H54 (cell line): ENCODE data around the gene XG.
"Not testable (repeated sequence)": the region's sequence is repeated elsewhere in the genome, so short reads cannot be mapped to it uniquely, and the experiment has no call there.

Experiments
- DNase-seq: peaks from one replicate; pipeline ENCODE4 v3.0.0; 2011; ENCODE audit warnings: low spot score, mixed read lengths; ENCODE audit not compliant: insufficient read length
- FAIRE-seq: peaks from 3 replicates; lab custom pipeline; 2011; peaks lifted over from hg19 to GRCh38; lab: Jason Lieb, UNC
- POLR2A ChIP-seq: IDR thresholded peaks from 2 replicates; pipeline ENCODE4 v1.6.1; 2011; ENCODE audit warnings: low read depth, mild to moderate bottlenecking, low read length

XG gene

GRCh38 chrX:2781698-2782097 is 29.9 kb downstream of the XG start:
- no peak for TF ChIP-seq POLR2A
- DNase-seq (no peak), FAIRE-seq (no peak)

- FAIRE-seq, result no peak
- no peak for TF ChIP-seq POLR2A
- no peak for DNase-seq
Measured at GRCh38 chrX:2782171-2782570, 30.3 kb downstream of the XG start.

- TF ChIP-seq POLR2A, result no peak
- DNase-seq (no peak), FAIRE-seq (no peak)
Measured at GRCh38 chrX:2782778-2783177, 30.9 kb downstream of the XG start.

- no peak for FAIRE-seq
- TF ChIP-seq POLR2A, result no peak
- no peak for DNase-seq
Measured at GRCh38 chrX:2784026-2784425, 32.2 kb downstream of the XG start.

- DNase-seq (no peak), FAIRE-seq (no peak)
- no peak for TF ChIP-seq POLR2A
Measured at GRCh38 chrX:2785538-2785937, 33.7 kb downstream of the XG start.

GRCh38 chrX:2788980-2789379 is 37.1 kb downstream of the XG start:
- no peak for TF ChIP-seq POLR2A

GRCh38 chrX:2789569-2789968 is 37.7 kb downstream of the XG start:
- no peak for TF ChIP-seq POLR2A
- DNase-seq, result no peak
- no peak for FAIRE-seq

More at GRCh38 chrX:2788980-2789379, 37.1 kb downstream of the XG start:
- DNase-seq (no peak), FAIRE-seq (no peak)

- DNase-seq, result no peak
- no peak for TF ChIP-seq POLR2A
- FAIRE-seq, result no peak
Measured at GRCh38 chrX:2793752-2794151, 41.9 kb downstream of the XG start.

GRCh38 chrX:2794336-2794735 is 42.5 kb downstream of the XG start:
- no peak for TF ChIP-seq POLR2A
- no peak for DNase-seq
- FAIRE-seq, result no peak

- DNase-seq, FAIRE-seq: not testable (repeated sequence)
Measured at GRCh38 chrX:2796808-2797207, 45.0 kb downstream of the XG start.

- FAIRE-seq (no peak), DNase-seq (no peak)
- TF ChIP-seq POLR2A, result no peak
Measured at GRCh38 chrX:2799369-2799768, 47.5 kb downstream of the XG start.

GRCh38 chrX:2799980-2800379 is 48.1 kb downstream of the XG start:
- FAIRE-seq, DNase-seq: not testable (repeated sequence)

GRCh38 chrX:2801223-2801622 is 49.4 kb downstream of the XG start:
- no peak for TF ChIP-seq POLR2A
- FAIRE-seq, result no peak
- no peak for DNase-seq

- not testable (repeated sequence) for FAIRE-seq, DNase-seq
Measured at GRCh38 chrX:2802376-2803090, 50.7 kb downstream of the XG start.

- FAIRE-seq, DNase-seq: not testable (repeated sequence)
Measured at GRCh38 chrX:2803486-2803885, 51.6 kb downstream of the XG start.

- not testable (repeated sequence) for DNase-seq, FAIRE-seq
Measured at GRCh38 chrX:2804106-2804843, 52.4 kb downstream of the XG start.

GRCh38 chrX:2804858-2805257 is 53.0 kb downstream of the XG start:
- not testable (repeated sequence) for FAIRE-seq

More at GRCh38 chrX:2804858-2805257, 53.0 kb downstream of the XG start:
- not testable (repeated sequence) for DNase-seq
